HCT116 (cell line): ENCODE measurements around the gene ARRDC1. TPM values are rescaled to one million over a fixed set of nuclear protein-coding genes. Genes with fewer than 3 reads are reported as not detected.

Experiments used
- ATAC-seq: fragments of 200-7000 bp; cut with Tn5 transposase; 2 replicates; pipeline ENCODE4 v1.9.1; 2020; ENCODE audit warnings: mild to moderate bottlenecking, moderate library complexity
- BruUV-seq: library from RNA; stranded (reverse); fragments of 400-500 nt; replicated peaks from 2 replicates; lab custom pipeline; 2021; lab: Mats Ljungman, UMichigan
- CTCF ChIA-PET: fragments of 300-600 bp; sonication (Branson Sonifier 250); formaldehyde crosslinking; loops from one replicate; lab custom pipeline; 2021; ENCODE audit warnings: antibody characterized with exemption; lab: Charles Lee
- POLR2A ChIA-PET: fragments of 300-600, 350-600 bp; sonication (Branson Sonifier 250); formaldehyde crosslinking; loops from one replicate; lab custom pipeline; 2021; ENCODE audit warnings: antibody characterized with exemption; lab: Charles Lee
- RAD21 ChIA-PET, 2 experiments: fragments of 300-600 bp; sonication (Branson Sonifier 250); formaldehyde crosslinking; loops; one replicate each; lab custom pipeline; 2023; ENCODE audit warnings: low total read pairs in 2 of 2; ENCODE audit not compliant: uncharacterized antibody in 2 of 2, unreplicated experiment in 2 of 2, low non-redundant PET in 1 of 2; lab: Charles Lee
- DNase-seq: peaks from one replicate; pipeline ENCODE4 v3.0.0-alpha.2; 2010; ENCODE audit warnings: low read depth, low spot score
- H2AFZ ChIP-seq: fragments of 200-600 bp; shearing (Covaris generic), sonication (generic); 2 replicates; pipeline ENCODE4 v1.6.1; 2017; ENCODE audit warnings: low read depth, mixed run types, mixed read lengths, antibody characterized with exemption, low read length; ENCODE audit not compliant: poor library complexity, severe bottlenecking
- H3K27ac ChIP-seq: 2 replicates; pipeline ENCODE4 v1.5.1; 2012; ENCODE audit warnings: low read depth, low read length
- H3K27me3 ChIP-seq: fragments of 200-600 bp; sonication (generic); 2 replicates; pipeline ENCODE4 v1.6.1; 2016; ENCODE audit warnings: mixed run types, low read length, mixed read lengths; ENCODE audit not compliant: insufficient read depth
- H3K36me3 ChIP-seq, 2 experiments: fragments of 200-500 bp in 1 of 2; fragments of 200-600 bp in 1 of 2; sonication (Bioruptor generic) in 1 of 2; sonication (generic) in 1 of 2; 2 replicates each; pipeline versions ENCODE4 v1.5.1 to v1.6.1; 2014 to 2016; ENCODE audit warnings: low read length in 2 of 2, inconsistent platforms in 1 of 2, mixed read lengths in 1 of 2, mixed run types in 1 of 2; ENCODE audit not compliant: insufficient read depth in 2 of 2, control insufficient read depth in 1 of 2
- H3K4me1 ChIP-seq, 2 experiments: fragments of 200-600 bp in 1 of 2; sonication (generic) in 1 of 2; 2 replicates each; pipeline versions ENCODE4 v1.5.1 to v1.6.1; 2012 to 2017; ENCODE audit warnings: low read length in 2 of 2, inconsistent platforms in 1 of 2, mild to moderate bottlenecking in 1 of 2, mixed read lengths in 1 of 2, mixed run types in 1 of 2, moderate library complexity in 1 of 2; ENCODE audit not compliant: insufficient read depth in 2 of 2, control insufficient read depth in 1 of 2
- H3K4me2 ChIP-seq: fragments of 200-600 bp; sonication (generic); 2 replicates; pipeline ENCODE4 v1.6.1; 2017; ENCODE audit warnings: mixed run types, low read length, mixed read lengths
- H3K4me3 ChIP-seq, 2 experiments: fragments of 200-600 bp in 1 of 2; sonication (generic) in 1 of 2; replicated peaks in 1 of 2; 2 replicates each; pipeline ENCODE4 v1.5.1; 2011 to 2016; ENCODE audit warnings: low read length in 2 of 2, control low read depth in 1 of 2, low read depth in 1 of 2, mild to moderate bottlenecking in 1 of 2, mixed read lengths in 1 of 2, mixed run types in 1 of 2
- H3K79me2 ChIP-seq: fragments of 200-600 bp; sonication (generic); 2 replicates; pipeline ENCODE4 v1.6.1; 2017; ENCODE audit warnings: mild to moderate bottlenecking, mixed run types, low read length, moderate library complexity, mixed read lengths; ENCODE audit not compliant: insufficient read depth
- H3K9ac ChIP-seq: fragments of 200-600 bp; sonication (generic); 2 replicates; pipeline ENCODE4 v1.6.1; 2016; ENCODE audit warnings: low read length, mixed read lengths
- H3K9me2 ChIP-seq: fragments of 200-600 bp; sonication (generic), shearing (Covaris generic); 2 replicates; pipeline ENCODE4 v1.6.1; 2017; ENCODE audit warnings: mixed run types, mild to moderate bottlenecking, moderate library complexity; ENCODE audit not compliant: insufficient read depth
- H3K9me3 ChIP-seq, 2 experiments: fragments of 200-500 bp in 1 of 2; fragments of 200-600 bp in 1 of 2; sonication (Bioruptor generic) in 1 of 2; sonication (generic) in 1 of 2; 2 replicates each; pipeline ENCODE4 v1.6.1; 2014 to 2017; ENCODE audit warnings: low read length in 2 of 2, mixed read lengths in 2 of 2, inconsistent platforms in 1 of 2, low read depth in 1 of 2, mild to moderate bottlenecking in 1 of 2, mixed run types in 1 of 2, moderate library complexity in 1 of 2; ENCODE audit not compliant: control insufficient read depth in 1 of 2, insufficient read depth in 1 of 2
- H4K20me1 ChIP-seq: fragments of 200-600 bp; sonication (generic), shearing (Covaris generic); 2 replicates; pipeline ENCODE4 v1.6.1; 2017; ENCODE audit warnings: mixed run types, mild to moderate bottlenecking, moderate library complexity; ENCODE audit not compliant: insufficient read depth
- CBX3 ChIP-seq: IDR thresholded peaks from 2 replicates; pipeline ENCODE4 v1.6.1; 2012; ENCODE audit warnings: low read depth
- CEBPB ChIP-seq: IDR thresholded peaks from 2 replicates; pipeline ENCODE4 v1.6.1; 2012; ENCODE audit warnings: low read depth
- EGR1 ChIP-seq: IDR thresholded peaks from 2 replicates; pipeline ENCODE4 v1.6.1; 2012; ENCODE audit warnings: low read depth
- ELF1 ChIP-seq: IDR thresholded peaks from 2 replicates; pipeline ENCODE4 v1.6.1; 2012; ENCODE audit warnings: low read depth, borderline replicate concordance
- EZH2phosphoT487 ChIP-seq: fragments of 200-600 bp; IDR thresholded peaks from 2 replicates; pipeline ENCODE4 v1.6.1; 2018; ENCODE audit warnings: antibody characterized with exemption, borderline replicate concordance
- JUND ChIP-seq: IDR thresholded peaks from 2 replicates; pipeline ENCODE4 v1.6.1; 2012
- MAX ChIP-seq: IDR thresholded peaks from 2 replicates; pipeline ENCODE4 v1.6.1; 2012
- POLR2A ChIP-seq: IDR thresholded peaks from 2 replicates; pipeline ENCODE4 v1.7.0; 2011; ENCODE audit warnings: borderline replicate concordance; ENCODE audit not compliant: insufficient read depth, insufficient read length; ENCODE audit errors: extremely low read depth
- POLR2AphosphoS5 ChIP-seq: IDR thresholded peaks from 2 replicates; pipeline ENCODE4 v1.6.1; 2011; ENCODE audit warnings: mild to moderate bottlenecking, low read depth, low read length, moderate library complexity
- REST ChIP-seq: IDR thresholded peaks from 2 replicates; pipeline ENCODE4 v1.6.1; 2012; ENCODE audit warnings: low read depth
- SIN3A ChIP-seq: IDR thresholded peaks from 2 replicates; pipeline ENCODE4 v1.6.1; 2012; ENCODE audit warnings: low read depth
- SP1 ChIP-seq: IDR thresholded peaks from 2 replicates; pipeline ENCODE4 v1.6.1; 2012; ENCODE audit warnings: low read depth
- SRF ChIP-seq: IDR thresholded peaks from 2 replicates; pipeline ENCODE4 v1.6.1; 2012; ENCODE audit warnings: low read depth
- TCF7L2 ChIP-seq: IDR thresholded peaks from 2 replicates; pipeline ENCODE4 v1.7.0; 2011; ENCODE audit warnings: borderline replicate concordance, inconsistent platforms; ENCODE audit not compliant: insufficient read depth, insufficient read length; ENCODE audit errors: extremely low read depth
- ZBTB33 ChIP-seq: IDR thresholded peaks from 2 replicates; pipeline ENCODE4 v1.6.1; 2011; ENCODE audit warnings: mild to moderate bottlenecking, low read length, moderate library complexity; ENCODE audit not compliant: insufficient replicate concordance; ENCODE audit errors: extremely low read depth
- ZNF274 ChIP-seq: fragments of 200-500 bp; sonication (Bioruptor generic); IDR thresholded peaks from 2 replicates; pipeline ENCODE4 v1.6.1; 2014; ENCODE audit warnings: mild to moderate bottlenecking, low read depth, low read length, inconsistent platforms
- intact Hi-C: fragments of 100-400 bp; cut with micrococcal nuclease; formaldehyde crosslinking; loops from 2 replicates; pipeline ENCODE4 v1.10.0; 2022
- total RNA-seq: library from RNA; stranded (reverse); gene quantifications from one replicate; pipeline ENCODE4 v1.2.1, GENCODE V29; 2021; ENCODE audit not compliant: unreplicated experiment

Gene ARRDC1
- total RNA-seq, 1 experiment from 2014 or later = 82.8 TPM

GRCh38 chr9:137630126-137630525 lies 24.6 kb downstream of the ARRDC1 start (continued):
- TF ChIP-seq TCF7L2 = no peak
- TF ChIP-seq ZBTB33 = no peak
- TF ChIP-seq EGR1 = no peak
- no peak for TF ChIP-seq JUND
- TF ChIP-seq POLR2AphosphoS5 = no peak
- no peak for TF ChIP-seq CBX3
- no peak for TF ChIP-seq ELF1
- no peak for TF ChIP-seq SIN3A
- TF ChIP-seq POLR2A = no peak
- TF ChIP-seq CEBPB = no peak

DNA sequence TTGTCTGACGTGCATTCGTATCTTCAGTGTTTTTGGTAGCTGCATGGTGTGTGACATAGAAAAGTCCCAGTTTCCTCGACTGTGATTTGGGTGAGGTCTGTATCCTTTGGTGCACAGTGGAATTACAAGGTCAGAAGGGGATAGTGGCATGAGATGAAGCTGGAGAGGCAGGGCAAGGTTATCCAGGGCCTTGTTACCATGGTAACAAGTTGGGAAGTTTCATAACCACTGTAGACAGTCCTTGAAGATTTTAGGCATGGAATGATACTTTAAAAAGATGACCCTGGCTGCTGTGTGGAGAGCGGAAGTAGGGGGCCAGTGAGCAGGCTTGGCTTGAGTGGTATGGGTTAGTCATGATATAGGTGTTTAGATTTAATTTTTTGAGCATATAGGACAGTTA lies 25.2 kb downstream of the ARRDC1 start:
- TF ChIP-seq ZNF274 (no peak), SP1 (no peak), MAX (no peak), SRF (no peak), EGR1 (no peak), EZH2phosphoT487 (no peak), REST (no peak), POLR2A (no peak), CEBPB (no peak), ELF1 (no peak)
- DNase-seq (no peak), ATAC-seq (no peak)
- CTCF ChIA-PET = no interaction called here
- no TSS peak for BruUV-seq
- intact Hi-C loops = loop anchor here (2.0 kb wide), 1 partner anchor 76 kb away; no protein-coding TSS in a partner anchor
- RAD21 ChIA-PET = no interaction called here
- H3K9me2 ChIP-seq = no peaks in the 10 kb centered on the region
- POLR2A ChIA-PET = no interaction called here
- H3K4me3 ChIP-seq = no peak overlapping the region
- H3K27me3 ChIP-seq = no peaks in the 10 kb centered on the region
- no peaks in the 10 kb centered on the region for H3K4me1 ChIP-seq
- no peaks in the 10 kb centered on the region for H3K9me3 ChIP-seq
- no peaks in the 10 kb centered on the region for H3K36me3 ChIP-seq
- H3K27ac ChIP-seq = no peak overlapping the region
- H3K9ac ChIP-seq = no peak overlapping the region
- H3K79me2 ChIP-seq = peaks cover 98% of the 10 kb centered on the region
- no peaks in the 10 kb centered on the region; the same call in 1 of the 2 replicates for H4K20me1 ChIP-seq
- no peak overlapping the region for H3K4me2 ChIP-seq
- no peak overlapping the region for H2AFZ ChIP-seq
